HEK293T (cell line): Measurements from ENCODE around the gene FAM47E.

Experiments used
- ELF4 ChIP-seq: fragments of 450-650 bp; IDR thresholded peaks from 2 replicates; pipeline ENCODE4 v1.6.1; 2017; ENCODE audit warnings: antibody characterized with exemption
- FOXK2 ChIP-seq: fragments of 450-650 bp; IDR thresholded peaks from 2 replicates; pipeline ENCODE4 v1.6.1; 2016; ENCODE audit warnings: mild to moderate bottlenecking
- FOXM1 ChIP-seq: fragments of 450-650 bp; IDR thresholded peaks from 2 replicates; pipeline ENCODE4 v1.6.1; 2017; ENCODE audit warnings: mild to moderate bottlenecking, borderline replicate concordance
- HDGF ChIP-seq: fragments of 450-650 bp; IDR thresholded peaks from 2 replicates; pipeline ENCODE4 v1.6.1; 2017; ENCODE audit warnings: antibody characterized with exemption, borderline replicate concordance
- SP1 ChIP-seq: fragments of 450-650 bp; IDR thresholded peaks from 2 replicates; pipeline ENCODE4 v1.6.1; 2017
- TF ChIP-seq, protein P1 (sequence below): fragments of 450-650 bp; IDR thresholded peaks from 2 replicates; pipeline ENCODE4 v1.6.1; 2016

DNA sequence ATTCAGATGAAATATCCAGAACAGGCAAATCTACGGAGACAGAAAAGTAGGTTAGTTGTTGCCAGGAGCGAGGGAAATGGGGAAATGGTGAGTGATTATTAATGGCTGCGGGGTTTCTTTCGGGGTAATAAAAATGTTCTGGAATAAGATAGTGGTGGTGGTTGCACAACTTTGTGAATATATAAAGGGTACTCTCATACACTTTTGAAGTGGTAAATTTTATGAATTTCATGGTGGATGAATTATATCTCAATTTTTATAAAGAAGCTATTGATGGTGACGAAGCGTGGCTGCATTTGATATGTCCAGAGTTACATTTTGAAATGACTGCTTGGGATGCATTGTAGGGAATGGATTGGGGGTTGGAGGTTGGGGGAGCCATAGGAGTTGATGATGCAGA lies 16.3 kb downstream of the FAM47E start:
- TF ChIP-seq ELF4 = no peak
- no peak for TF ChIP-seq FOXM1
- no peak for TF ChIP-seq HDGF
- TF ChIP-seq SP1 = no peak
- TF ChIP-seq, protein P1, sequence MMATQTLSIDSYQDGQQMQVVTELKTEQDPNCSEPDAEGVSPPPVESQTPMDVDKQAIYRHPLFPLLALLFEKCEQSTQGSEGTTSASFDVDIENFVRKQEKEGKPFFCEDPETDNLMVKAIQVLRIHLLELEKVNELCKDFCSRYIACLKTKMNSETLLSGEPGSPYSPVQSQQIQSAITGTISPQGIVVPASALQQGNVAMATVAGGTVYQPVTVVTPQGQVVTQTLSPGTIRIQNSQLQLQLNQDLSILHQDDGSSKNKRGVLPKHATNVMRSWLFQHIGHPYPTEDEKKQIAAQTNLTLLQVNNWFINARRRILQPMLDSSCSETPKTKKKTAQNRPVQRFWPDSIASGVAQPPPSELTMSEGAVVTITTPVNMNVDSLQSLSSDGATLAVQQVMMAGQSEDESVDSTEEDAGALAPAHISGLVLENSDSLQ = no peak
- no peak for TF ChIP-seq FOXK2
